ENCODE measurements around the gene EIF2S3B.

Gene EIF2S3B

GRCh38 chr12:10554756-10555481 is 49.2 kb downstream of the EIF2S3B start:
- DNase-seq = no peak

- DNase-seq = no peak
Measured at GRCh38 chr12:10557329-10557728, 51.6 kb downstream of the EIF2S3B start.

GRCh38 chr12:10557766-10558165 is 52.1 kb downstream of the EIF2S3B start:
- DNase-seq = no peak
